GM19468 (cell line): Measurements from ENCODE around the gene GPRASP1.

Experiments used
- ATAC-seq: cut with Tn5 transposase; IDR thresholded peaks from one replicate; pipeline ENCODE4 v1.9.1; 2021; ENCODE audit warnings: mild to moderate bottlenecking, moderate library complexity, moderate number of reproducible peaks; ENCODE audit not compliant: unreplicated experiment; ENCODE audit errors: extremely low read depth

GPRASP1 gene

GRCh38 chrX:102697494-102697893, 46.2 kb downstream of the GPRASP1 start:
- no peak for ATAC-seq
